IPS DF 4.7 (cell line): ENCODE measurements around the gene SYCP1.
"Not testable (repeated sequence)": the region's sequence is repeated elsewhere in the genome, so short reads cannot be mapped to it uniquely, and the experiment has no call there.

Experiments used
- DNase-seq: peaks from one replicate; pipeline ENCODE4 v3.0.0-alpha.2; 2013; ENCODE audit warnings: low spot score; ENCODE audit errors: extremely low read depth

SYCP1 gene

GRCh38 chr1:114976891-114977290, 122.2 kb downstream of the SYCP1 start:
- no peak for DNase-seq

DNA sequence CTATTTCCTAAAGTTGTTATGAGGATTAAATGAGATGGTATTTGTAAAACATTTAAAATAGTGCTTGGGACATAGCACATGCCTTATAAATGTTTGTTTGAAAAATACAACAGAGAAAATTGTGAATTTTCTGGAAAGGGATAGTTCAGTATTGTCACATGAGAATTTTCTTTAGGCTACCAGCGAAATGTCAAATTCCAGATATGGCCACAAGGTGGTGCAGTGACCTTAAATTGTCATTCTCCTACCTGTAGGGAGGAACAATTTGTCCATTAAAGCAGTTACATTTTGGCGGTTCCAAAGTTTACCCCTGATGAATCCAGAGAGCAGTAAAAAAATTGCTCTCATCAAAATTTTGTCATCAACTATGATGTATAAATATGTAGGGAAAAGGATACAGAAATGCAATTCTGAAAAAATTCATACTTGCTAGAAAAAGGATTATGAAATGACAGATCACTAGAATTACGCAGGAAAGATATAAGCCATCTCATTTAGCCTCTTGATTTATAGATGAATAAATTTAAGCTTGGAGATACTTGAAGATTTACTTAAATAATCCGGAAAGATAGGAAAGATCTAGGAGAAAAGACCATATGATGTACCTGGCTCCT, 124.7 kb downstream of the SYCP1 start:
- peak; percentile 53 for DNase-seq

- DNase-seq = no peak
These were observed 127.6 kb downstream of the SYCP1 start for GRCh38 chr1:114982251-114982650.

DNA sequence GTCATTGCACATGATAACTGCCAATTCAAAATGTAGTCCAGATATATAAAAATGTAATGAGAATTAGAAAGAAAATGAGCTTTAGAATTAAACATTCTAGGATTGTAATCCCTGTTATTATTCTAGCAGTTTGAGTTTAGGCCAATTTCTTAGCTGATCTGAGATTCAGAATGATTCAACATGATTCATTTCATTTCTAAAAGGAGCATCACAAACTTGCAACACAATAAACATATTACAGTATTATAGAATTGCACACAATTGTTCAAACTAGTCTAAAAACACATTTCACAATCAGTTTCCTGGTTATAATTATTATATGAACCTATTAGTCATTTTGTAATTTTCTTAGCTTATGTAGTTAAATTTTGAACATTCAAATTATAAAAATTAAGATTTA, 131.6 kb downstream of the SYCP1 start:
- DNase-seq = no peak

DNA sequence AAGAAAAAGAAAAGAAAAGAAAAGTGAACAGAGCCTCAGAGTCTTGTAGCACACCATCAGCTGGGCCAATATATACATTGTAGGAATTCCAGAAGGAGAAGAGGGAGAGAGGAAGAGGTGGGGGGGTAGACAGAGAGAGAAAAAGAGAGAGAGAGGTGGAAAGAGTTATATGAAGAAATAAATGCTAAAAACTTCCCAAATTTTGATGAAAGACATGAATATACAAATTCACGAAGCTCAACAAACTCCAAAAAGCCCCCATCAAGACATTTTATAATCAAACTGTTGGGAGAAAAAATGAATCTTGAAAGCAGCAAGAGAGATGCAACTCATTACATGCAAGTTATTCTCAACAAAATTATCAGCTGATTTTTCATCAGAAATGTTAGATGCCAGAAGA, 133.4 kb downstream of the SYCP1 start:
- no peak for DNase-seq

- no peak for DNase-seq
These were observed 143.0 kb downstream of the SYCP1 start for GRCh38 chr1:114997510-114998289.

GRCh38 chr1:115006191-115006590, 151.5 kb downstream of the SYCP1 start:
- DNase-seq = no peak

DNA sequence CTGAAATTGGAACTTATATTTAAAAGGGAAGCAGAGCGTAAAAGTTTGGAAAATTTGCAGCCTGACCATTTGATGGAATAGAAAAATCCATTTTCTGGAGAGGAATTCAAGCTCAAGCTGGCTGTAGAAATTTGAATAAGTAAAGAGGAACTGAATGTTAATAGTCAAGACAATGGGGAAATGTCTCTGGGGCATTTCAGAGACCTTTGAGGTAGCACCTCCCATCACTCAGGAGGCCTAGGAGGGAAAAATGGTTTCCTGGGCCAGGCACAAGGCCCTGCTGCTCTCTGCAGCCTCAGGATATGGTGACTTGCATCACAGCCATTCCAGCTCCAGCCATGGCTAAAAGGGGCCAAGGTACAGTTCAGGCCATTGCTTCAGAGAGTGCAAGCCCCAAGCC, 157.3 kb downstream of the SYCP1 start:
- no peak for DNase-seq

- DNase-seq = no peak
These were observed 157.8 kb downstream of the SYCP1 start for GRCh38 chr1:115012434-115012833.

- no peak for DNase-seq
These were observed 159.1 kb downstream of the SYCP1 start for GRCh38 chr1:115013792-115014191.

GRCh38 chr1:115019549-115019948, 164.9 kb downstream of the SYCP1 start:
- not testable (repeated sequence) for DNase-seq

DNA sequence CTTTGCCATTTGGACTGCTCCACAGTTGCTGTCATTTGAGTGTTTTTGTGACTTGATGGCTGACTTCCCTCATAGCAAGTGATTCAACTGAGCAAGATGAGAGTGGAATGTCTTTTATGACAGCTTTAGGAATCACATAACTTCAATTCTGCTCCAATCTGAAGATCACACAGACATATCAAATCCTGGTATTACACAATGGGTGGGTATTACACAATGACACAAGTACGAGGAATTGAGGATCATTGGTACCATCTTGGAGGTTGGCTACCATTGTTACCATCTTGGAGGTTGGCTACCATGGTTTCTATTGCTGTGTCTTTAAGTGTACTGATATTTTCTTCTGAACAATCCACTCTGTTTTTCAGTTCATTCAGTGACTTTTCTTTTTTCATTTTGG, 166.5 kb downstream of the SYCP1 start:
- DNase-seq = no peak

DNA sequence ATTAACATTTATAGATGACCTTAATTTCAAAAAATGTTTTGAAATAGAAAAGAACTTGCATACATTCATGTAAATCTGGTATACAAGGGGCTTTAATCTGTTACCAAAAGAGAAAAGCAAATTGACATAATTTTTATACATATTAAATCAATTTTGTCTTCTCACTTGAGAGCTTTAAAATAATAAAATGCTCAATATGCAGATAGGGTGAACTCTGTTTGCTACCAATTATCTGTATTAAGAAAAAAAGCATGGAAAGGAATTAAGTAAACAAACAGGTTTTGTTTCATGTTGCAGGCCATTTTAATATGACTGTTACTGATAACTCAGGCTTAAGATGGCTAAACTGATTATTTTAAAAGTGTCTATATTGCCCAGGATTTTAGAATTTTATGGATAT, 168.9 kb downstream of the SYCP1 start:
- no peak for DNase-seq

GRCh38 chr1:115029526-115029925, 174.9 kb downstream of the SYCP1 start, which contains the start of gene TSHB:
Gene TSHB (plus strand): TSS chr1:115029826. CDS start chr1:115033363, 3,537 bp downstream.
- DNase-seq = no peak

GRCh38 chr1:115031595-115031994, 176.9 kb downstream of the SYCP1 start:
- no peak for DNase-seq

DNA sequence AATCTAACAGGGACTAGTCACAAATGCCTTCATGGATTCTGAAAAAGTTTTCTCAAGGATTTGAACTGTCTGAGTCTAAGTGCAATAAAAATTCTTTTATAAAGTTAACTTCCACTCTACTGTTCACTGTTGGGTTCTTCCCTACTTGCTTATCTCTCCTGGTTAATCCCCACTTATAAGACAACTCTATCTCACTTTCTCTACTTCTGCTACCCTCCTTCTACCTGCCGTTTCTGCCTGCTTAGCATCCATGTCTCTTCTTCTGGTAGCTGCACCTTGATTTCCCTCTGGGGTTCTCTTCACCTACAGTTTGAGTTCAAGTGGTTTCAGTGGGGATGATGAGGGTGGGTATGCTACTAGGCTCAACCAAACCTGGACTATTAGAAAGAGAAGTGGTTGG, 181.0 kb downstream of the SYCP1 start:
- DNase-seq = no peak

DNA sequence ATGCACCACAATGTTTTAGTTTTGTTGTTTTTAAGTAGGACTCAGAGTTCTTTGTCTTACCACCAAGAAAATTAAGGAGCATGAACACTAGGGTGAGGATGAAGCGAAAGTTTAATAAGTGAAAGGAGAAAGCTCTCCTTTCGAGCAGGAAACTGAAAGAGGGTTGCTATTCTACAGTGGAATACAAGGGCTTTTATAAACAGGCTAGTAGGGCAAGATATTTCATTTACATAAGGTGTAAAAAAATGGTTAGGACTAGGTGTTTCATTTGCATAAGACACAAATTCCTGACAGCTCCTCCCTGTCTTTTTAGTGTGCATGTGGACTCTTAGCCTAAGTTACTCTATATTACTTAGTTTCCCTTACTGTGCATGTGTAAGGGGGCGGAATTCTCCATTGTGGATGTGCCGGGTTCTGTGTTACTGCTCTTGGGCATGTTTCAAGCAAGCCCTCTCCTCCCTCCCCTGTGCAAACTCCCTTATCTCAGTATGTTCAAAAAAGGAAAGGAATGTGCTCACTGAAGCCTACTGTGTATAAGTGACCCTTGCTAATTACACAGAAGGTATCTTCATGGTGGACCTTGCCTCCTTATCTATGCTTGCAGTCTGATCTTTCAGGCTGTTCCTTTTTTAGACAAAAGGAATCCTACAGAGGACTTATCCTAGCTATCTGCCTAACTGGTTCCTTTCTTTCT, 182.3 kb downstream of the SYCP1 start:
- no peak for DNase-seq

- DNase-seq = no peak
These were observed 185.8 kb downstream of the SYCP1 start for GRCh38 chr1:115040501-115040900.

- no peak for DNase-seq
These were observed 187.0 kb downstream of the SYCP1 start for GRCh38 chr1:115041654-115042053.
